ENCODE results near the gene DIMT1. TPM values are rescaled to one million over a fixed set of nuclear protein-coding genes. Genes with fewer than 3 reads are reported as not detected.
A peak's percentile ranks its signal among the peaks of the same experiment; 100 is the strongest.

The DIMT1 gene
- total RNA-seq, 2 experiments from 2014 or later, result 46.9 to 48.9 TPM

DNA sequence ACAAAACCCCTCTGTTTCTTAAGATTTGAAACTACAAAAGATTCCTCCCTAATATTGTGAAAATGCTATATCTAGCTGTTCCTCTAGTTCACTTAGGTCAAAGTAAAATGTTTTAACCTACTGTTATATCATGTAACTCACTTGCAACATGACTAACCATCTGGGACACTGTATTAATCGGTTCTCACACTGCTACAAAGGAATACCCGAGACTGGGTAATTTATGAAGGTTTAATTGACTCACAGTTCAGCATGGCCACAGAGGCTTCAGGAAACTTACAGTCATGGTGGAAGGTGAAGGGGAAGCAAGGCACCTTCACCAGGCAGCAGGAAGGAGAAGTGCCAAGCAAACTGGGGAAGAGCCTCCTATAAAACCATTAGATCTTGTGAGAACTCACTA lies 34.7 kb downstream of the DIMT1 start:
- intact Hi-C loops (cut with micrococcal nuclease), result no loop called here
- peaks cover 6% of the 10 kb centered on the region for H3K4me1 Mint-ChIP-seq (ENCODE audit: low read depth)
- H3K27ac Mint-ChIP-seq, result no peak overlapping the region
- DNase-seq, result no peak
- POLR2A ChIA-PET, result interaction anchor here (0.6 to 0.7 kb wide), 2 partner anchors 13 to 109 kb away, joined by 3 to 4 read pairs; no protein-coding TSS in a partner anchor
- no peaks in the 10 kb centered on the region for H3K27me3 Mint-ChIP-seq
- CTCF ChIA-PET, result interaction anchor here (0.6 kb wide), 1 partner anchor 144 kb away, joined by 5 read pairs; no protein-coding TSS in a partner anchor
- H3K4me3 Mint-ChIP-seq, result no peak overlapping the region
- peaks cover 28% of the 10 kb centered on the region for H3K36me3 Mint-ChIP-seq
- no peaks in the 10 kb centered on the region for H3K9me3 Mint-ChIP-seq

DNA sequence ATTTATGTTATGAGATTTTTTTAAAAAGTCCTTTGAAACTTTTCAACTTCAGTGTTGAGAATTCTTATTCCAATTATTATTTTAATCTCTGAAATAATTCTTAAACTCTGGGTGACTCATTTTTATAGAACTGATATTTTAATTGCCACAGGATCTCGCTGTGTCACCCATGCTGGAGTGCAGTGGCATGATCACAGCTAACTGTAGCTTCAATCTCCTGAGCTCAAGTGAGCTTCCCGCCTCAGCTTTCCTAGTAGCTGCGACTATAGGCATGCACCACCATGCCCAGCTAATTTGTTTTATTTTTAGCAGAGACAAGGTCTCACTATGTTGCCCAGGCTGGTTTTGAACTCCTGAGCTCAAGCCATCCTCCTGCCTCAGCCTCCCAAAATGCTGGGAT lies 41.0 kb downstream of the DIMT1 start:
- Mint-ChIP-seq H3K4me3 (no peak overlapping the region), H3K9me3 (no peaks in the 10 kb centered on the region), H3K36me3 (peaks cover 30% of the 10 kb centered on the region), H3K27ac (no peak overlapping the region), H3K27me3 (no peaks in the 10 kb centered on the region), H3K4me1 (ENCODE audit: low read depth) (peaks cover 6% of the 10 kb centered on the region)
- ChIA-PET CTCF (interaction anchor here (0.6 to 1.2 kb wide), 2 partner anchors 9 to 139 kb away, joined by 3 read pairs; no protein-coding TSS in a partner anchor), POLR2A (no interaction called here)
- no peak for DNase-seq
- intact Hi-C loops (cut with micrococcal nuclease), result no loop called here

DNA sequence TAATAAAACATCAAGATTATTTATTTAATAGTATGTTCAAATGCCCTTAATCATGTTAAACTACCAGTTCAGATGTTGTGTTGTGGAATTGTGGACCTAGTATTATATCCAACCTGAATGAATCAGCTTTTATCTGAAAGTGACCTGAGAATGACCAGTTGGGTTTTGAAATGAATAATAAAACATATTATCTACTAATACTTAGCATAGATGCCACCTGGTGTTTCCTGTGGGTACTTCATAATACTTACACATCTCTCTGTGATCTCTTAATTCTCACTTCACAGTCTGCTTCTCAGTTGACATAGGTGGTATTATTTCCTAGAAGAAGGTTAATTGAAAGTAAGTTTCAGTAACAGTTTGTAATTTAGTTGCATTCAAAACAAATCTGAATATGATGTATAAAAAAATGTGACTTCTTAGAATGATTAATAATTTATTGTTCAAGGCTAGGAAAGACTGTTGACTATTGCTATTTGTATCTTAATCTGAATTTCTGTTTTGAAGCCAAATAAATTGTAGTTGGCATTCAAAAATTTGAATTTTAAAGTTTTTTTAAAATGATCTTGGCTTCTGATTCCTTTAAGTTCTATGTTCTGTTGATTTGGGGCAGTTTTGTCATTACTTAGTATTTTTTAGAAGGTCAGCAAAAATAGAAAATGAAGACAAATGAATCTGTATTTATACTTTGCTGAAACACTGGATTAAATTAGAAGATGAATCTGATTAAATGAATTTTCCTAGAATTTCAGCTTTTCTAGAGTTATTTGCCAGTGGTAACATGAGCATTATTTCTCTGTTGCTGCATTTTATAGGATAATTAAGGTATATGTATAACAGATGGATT lies 49.5 kb downstream of the DIMT1 start:
- H3K4me3 Mint-ChIP-seq, result no peak overlapping the region
- DNase-seq, result no peak
- no peak overlapping the region for H3K27ac Mint-ChIP-seq
- CTCF ChIA-PET, result interaction anchor here (0.6 to 9.3 kb wide), 11 partner anchors 9 to 130 kb away, joined by 3 to 83 read pairs (median 4); partner anchors contain the start of gene KIF2A
- no peaks in the 10 kb centered on the region for H3K27me3 Mint-ChIP-seq
- H3K9me3 Mint-ChIP-seq, result no peaks in the 10 kb centered on the region
- intact Hi-C loops (cut with micrococcal nuclease), result loop anchor here (1.0 kb wide), 2 partner anchors 47 to 130 kb away; no protein-coding TSS in a partner anchor
- peaks cover 31% of the 10 kb centered on the region for H3K36me3 Mint-ChIP-seq
- H3K4me1 Mint-ChIP-seq (ENCODE audit: low read depth), result peaks cover 20% of the 10 kb centered on the region
- POLR2A ChIA-PET, result no interaction called here

DNA sequence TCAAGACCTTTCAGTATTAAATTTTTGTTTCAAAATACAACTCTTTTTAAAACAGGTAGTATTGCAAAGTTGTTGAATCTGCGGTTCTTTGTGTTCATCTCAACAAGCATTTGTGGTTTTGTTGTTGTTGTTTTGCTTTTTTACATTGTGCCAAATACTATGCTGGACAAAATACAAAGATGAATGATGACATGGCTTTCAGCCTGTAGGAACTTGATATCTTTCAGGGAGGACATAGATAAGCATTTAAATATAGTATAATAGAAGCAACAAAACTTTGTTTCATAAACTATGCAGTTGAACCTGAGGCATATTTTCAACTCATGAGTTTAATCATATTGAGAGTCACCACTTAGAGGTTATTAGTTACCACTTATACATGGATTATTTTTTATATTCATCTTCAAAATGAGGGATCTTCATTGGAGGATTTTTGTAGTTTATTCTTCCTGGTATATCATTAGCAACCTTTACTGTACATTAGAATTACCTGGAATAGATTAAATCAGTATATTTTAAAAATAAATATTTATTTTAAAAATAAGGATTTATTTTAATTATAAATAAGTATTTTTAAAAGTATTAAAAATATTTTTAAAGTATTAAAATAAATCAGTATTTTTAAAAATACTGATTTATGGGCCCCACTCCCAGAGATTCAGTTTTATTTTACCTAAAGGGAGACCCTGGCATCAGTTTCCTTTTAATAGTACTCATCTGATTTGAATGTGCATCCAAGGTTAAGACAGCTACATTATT lies 54.8 kb downstream of the DIMT1 start:
- no peaks in the 10 kb centered on the region for H3K27me3 Mint-ChIP-seq
- H3K27ac Mint-ChIP-seq, result peak overlapping the region; percentile 62
- CTCF ChIA-PET, result interaction anchor here (0.9 to 1.2 kb wide), 2 partner anchors 43 to 124 kb away, joined by 3 to 4 read pairs; partner anchors contain the start of gene KIF2A
- intact Hi-C loops (cut with micrococcal nuclease), result no loop called here
- H3K4me3 Mint-ChIP-seq, result no peak overlapping the region
- H3K36me3 Mint-ChIP-seq, result peaks cover 24% of the 10 kb centered on the region
- peaks cover 26% of the 10 kb centered on the region for H3K4me1 Mint-ChIP-seq (ENCODE audit: low read depth)
- no peaks in the 10 kb centered on the region for H3K9me3 Mint-ChIP-seq
- no peak for DNase-seq
- POLR2A ChIA-PET, result no interaction called here

DNA sequence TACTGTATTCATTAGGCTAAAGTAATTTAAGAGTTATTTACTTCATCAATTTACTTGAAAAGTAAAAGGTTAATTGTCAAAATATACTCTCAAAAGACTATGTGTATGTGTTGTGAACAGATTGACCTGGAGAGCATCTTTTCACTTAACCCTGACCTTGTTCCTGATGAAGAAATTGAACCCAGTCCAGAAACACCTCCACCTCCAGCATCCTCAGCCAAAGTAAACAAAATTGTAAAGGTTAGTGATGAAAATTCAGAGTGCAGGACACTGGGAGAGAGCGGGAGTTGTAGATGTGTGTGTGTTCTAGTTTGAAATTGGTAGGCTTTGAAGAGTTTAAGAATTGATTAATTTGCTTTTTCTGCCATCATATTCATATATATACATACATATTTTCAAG lies 55.8 kb downstream of the DIMT1 start:
- Mint-ChIP-seq H3K27me3 (no peaks in the 10 kb centered on the region), H3K36me3 (peaks cover 23% of the 10 kb centered on the region), H3K9me3 (no peaks in the 10 kb centered on the region), H3K4me1 (ENCODE audit: low read depth) (peaks cover 32% of the 10 kb centered on the region), H3K4me3 (no peak overlapping the region), H3K27ac (peak overlapping the region; percentile 44)
- intact Hi-C loops (cut with micrococcal nuclease), result no loop called here
- CTCF ChIA-PET, result no interaction called here
- POLR2A ChIA-PET, result no interaction called here
- no peak for DNase-seq

DNA sequence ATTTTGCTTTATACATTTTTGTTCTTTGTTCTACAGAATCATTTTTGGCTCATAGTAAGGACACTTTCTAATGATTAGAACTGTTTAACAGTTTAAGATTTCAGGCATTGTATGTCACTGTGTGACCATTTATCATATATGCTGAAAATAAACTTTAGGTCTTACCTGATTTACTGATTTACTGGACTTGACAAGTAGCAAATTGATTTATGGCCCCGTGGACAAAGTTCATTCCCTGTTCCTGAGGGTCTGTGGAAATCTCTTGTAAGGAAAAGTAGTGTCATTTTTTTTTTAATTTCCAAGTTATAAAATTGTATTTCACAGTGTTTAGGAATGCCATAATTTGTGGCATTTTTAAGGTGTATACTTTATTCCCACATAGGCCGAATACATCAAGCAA lies 57.0 kb downstream of the DIMT1 start:
- Mint-ChIP-seq H3K27me3 (no peaks in the 10 kb centered on the region), H3K36me3 (peaks cover 16% of the 10 kb centered on the region), H3K4me3 (no peak overlapping the region), H3K27ac (peak overlapping the region; percentile 36), H3K4me1 (ENCODE audit: low read depth) (peaks cover 38% of the 10 kb centered on the region), H3K9me3 (no peaks in the 10 kb centered on the region)
- no peak for DNase-seq
- ChIA-PET POLR2A (no interaction called here), CTCF (interaction anchor here (0.6 to 1.3 kb wide), 2 partner anchors 15 to 122 kb away, joined by 3 to 7 read pairs; no protein-coding TSS in a partner anchor)
- intact Hi-C loops (cut with micrococcal nuclease), result no loop called here

DNA sequence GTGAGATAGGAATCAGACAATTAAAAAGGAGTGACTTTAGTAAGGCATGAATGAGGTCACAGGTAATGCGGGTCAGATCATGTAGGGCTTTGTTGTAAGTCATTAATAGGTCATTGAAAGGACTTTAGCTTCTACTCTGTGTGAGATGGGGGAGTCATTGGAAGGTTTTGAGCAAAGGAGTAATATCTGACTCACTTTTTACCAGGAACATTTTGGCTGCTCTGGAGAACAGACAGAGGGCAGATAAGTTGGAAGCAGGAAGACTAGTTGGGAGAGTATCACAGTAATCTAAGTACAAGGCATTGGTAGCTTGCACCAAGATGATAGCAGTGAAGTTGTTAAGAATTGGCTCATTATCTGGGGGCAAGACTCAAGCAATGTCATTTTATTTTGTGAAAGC lies 60.3 kb downstream of the DIMT1 start:
- no peaks in the 10 kb centered on the region for H3K27me3 Mint-ChIP-seq
- no peaks in the 10 kb centered on the region for H3K9me3 Mint-ChIP-seq
- no peak for DNase-seq
- peak overlapping the region; percentile 73 for H3K27ac Mint-ChIP-seq
- no peak overlapping the region for H3K4me3 Mint-ChIP-seq
- CTCF ChIA-PET, result interaction anchor here (1.0 to 2.4 kb wide), 2 partner anchors 9 to 119 kb away, joined by 5 to 16 read pairs; no protein-coding TSS in a partner anchor
- POLR2A ChIA-PET, result no interaction called here
- H3K4me1 Mint-ChIP-seq (ENCODE audit: low read depth), result peaks cover 59% of the 10 kb centered on the region
- H3K36me3 Mint-ChIP-seq, result peaks cover 11% of the 10 kb centered on the region
- intact Hi-C loops (cut with micrococcal nuclease), result loop anchor here (2.0 kb wide), 1 partner anchor 15 kb away; no protein-coding TSS in a partner anchor

DNA sequence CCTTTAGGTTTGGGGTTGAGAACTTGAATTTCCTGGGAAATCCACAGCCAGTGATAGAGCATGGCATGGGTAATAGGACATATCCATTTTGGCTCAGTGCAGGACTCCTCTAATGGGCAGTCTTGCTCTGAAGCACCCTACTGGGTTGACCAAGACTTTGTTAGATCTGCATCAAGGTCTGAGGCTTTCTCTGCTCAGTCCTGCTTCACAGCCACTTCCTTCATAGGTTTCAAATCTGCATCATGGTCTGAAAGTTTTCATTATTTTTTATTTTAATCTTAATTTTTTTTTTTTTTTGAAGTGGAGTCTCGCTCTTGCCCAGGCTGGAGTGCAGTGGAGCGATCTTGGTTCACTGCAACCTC lies 61.2 kb downstream of the DIMT1 start:
- DNase-seq, result no peak
- Mint-ChIP-seq H3K4me1 (ENCODE audit: low read depth) (peaks cover 61% of the 10 kb centered on the region), H3K4me3 (no peak overlapping the region), H3K9me3 (no peaks in the 10 kb centered on the region), H3K27ac (peak overlapping the region; percentile 73), H3K27me3 (no peaks in the 10 kb centered on the region), H3K36me3 (peaks cover 11% of the 10 kb centered on the region)
- intact Hi-C loops (cut with micrococcal nuclease), result loop anchor here (2.0 kb wide), 1 partner anchor 14 kb away; no protein-coding TSS in a partner anchor
- CTCF ChIA-PET, result interaction anchor here (1.6 kb wide), 1 partner anchor 118 kb away, joined by 5 read pairs; no protein-coding TSS in a partner anchor
- POLR2A ChIA-PET, result interaction anchor here (1.1 kb wide), 1 partner anchor 31 kb away, joined by 4 read pairs; no protein-coding TSS in a partner anchor

DNA sequence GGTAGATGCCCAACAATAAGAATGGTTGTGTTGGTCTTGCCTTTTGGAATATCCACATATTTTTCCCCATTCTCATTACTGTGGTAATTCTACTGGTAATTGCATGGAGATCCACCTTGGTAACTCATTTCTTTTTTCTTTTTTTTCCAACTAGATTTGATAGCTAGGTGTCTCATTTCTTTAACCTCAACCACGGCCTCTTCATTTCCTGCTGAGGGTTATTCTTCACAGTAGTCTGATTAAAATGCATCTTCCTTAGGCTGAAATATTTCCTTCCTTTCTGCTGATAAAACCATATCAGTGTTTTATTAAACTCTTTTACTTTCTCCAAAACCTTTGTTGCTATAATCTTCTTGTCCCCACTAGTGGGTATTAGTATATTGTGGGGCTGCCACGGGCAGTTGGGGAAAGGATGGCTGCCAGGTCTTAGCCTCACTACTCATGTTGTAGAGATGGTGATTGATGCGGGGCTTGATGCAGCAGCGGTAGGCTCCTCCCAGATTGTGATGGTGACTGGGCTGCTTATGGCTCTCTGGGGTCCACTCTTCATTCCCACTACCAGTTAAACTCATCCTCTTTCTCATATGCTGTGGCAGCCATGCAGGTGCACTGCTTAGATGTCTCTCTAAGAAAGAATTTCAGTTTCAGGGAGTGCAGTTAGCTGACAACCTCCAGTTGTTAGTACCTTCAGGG lies 61.8 kb downstream of the DIMT1 start:
- Mint-ChIP-seq H3K27me3 (no peaks in the 10 kb centered on the region), H3K4me1 (ENCODE audit: low read depth) (peaks cover 60% of the 10 kb centered on the region), H3K9me3 (no peaks in the 10 kb centered on the region), H3K4me3 (no peak overlapping the region), H3K36me3 (peaks cover 9% of the 10 kb centered on the region), H3K27ac (peak overlapping the region; percentile 73)
- CTCF ChIA-PET, result interaction anchor here (0.6 to 1.6 kb wide), 3 partner anchors 12 to 117 kb away, joined by 3 to 5 read pairs (median 3); no protein-coding TSS in a partner anchor
- DNase-seq, result peak; percentile 52
- POLR2A ChIA-PET, result interaction anchor here (1.1 kb wide), 1 partner anchor 31 kb away, joined by 4 read pairs; no protein-coding TSS in a partner anchor
- intact Hi-C loops (cut with micrococcal nuclease), result loop anchor here (1.0 to 2.0 kb wide), 3 partner anchors 13 to 57 kb away; partner anchors contain the start of gene KIF2A

DNA sequence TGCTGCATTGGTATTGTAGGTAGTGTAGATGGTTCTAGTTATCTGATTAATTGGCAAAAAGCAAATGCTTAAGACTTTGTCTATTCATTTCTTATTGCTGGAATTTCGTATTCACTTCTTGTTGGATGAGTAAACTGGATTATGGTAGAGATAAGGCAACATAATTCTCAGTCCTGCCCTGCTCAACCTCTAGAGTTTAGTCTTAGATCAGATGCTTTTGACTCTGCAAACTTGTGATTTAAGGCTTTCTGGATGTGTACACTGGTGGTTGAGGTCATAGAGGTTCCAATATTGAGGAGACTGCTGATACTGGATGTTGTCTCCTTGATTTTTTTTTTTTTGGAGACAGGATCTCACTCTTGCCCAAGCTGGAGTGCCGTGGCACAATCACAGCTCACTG lies 62.7 kb downstream of the DIMT1 start:
- intact Hi-C loops (cut with micrococcal nuclease), result loop anchor here (1.0 to 2.0 kb wide), 2 partner anchors 34 to 56 kb away; partner anchors contain the start of gene KIF2A
- H3K4me3 Mint-ChIP-seq, result no peak overlapping the region
- ChIA-PET POLR2A (interaction anchor here (1.4 kb wide), 1 partner anchor 33 kb away, joined by 3 read pairs; no protein-coding TSS in a partner anchor), CTCF (interaction anchor here (0.7 to 1.4 kb wide), 3 partner anchors 26 to 116 kb away, joined by 3 read pairs; no protein-coding TSS in a partner anchor)
- no peaks in the 10 kb centered on the region for H3K9me3 Mint-ChIP-seq
- no peak for DNase-seq
- peaks cover 8% of the 10 kb centered on the region for H3K36me3 Mint-ChIP-seq
- H3K27ac Mint-ChIP-seq, result peak overlapping the region; percentile 73
- no peaks in the 10 kb centered on the region for H3K27me3 Mint-ChIP-seq
- H3K4me1 Mint-ChIP-seq (ENCODE audit: low read depth), result peaks cover 64% of the 10 kb centered on the region

DNA sequence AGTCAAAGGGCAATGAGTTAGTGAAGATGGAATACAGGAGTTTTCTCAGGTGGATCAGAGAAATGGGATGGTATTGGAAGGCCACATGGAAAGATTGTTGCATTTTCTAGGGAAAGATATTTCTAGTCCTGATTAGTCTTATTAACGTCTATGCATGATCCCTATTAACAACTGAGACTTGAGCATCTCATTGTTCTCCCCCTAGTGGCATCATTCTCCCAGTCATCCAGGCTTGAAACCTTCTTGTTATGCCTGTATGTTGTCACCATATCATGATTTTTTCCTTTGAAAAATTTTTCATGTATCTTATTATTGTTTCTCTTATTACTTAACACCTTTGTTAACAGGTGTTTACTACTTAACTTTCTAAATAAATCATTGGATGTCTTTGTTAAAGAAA lies 63.3 kb downstream of the DIMT1 start:
- DNase-seq, result no peak
- Mint-ChIP-seq H3K9me3 (no peaks in the 10 kb centered on the region), H3K27ac (no peak overlapping the region), H3K4me1 (ENCODE audit: low read depth) (peaks cover 66% of the 10 kb centered on the region), H3K4me3 (no peak overlapping the region), H3K27me3 (no peaks in the 10 kb centered on the region), H3K36me3 (peaks cover 8% of the 10 kb centered on the region)
- POLR2A ChIA-PET, result interaction anchor here (1.4 kb wide), 1 partner anchor 32 kb away, joined by 3 read pairs; no protein-coding TSS in a partner anchor
- intact Hi-C loops (cut with micrococcal nuclease), result loop anchor here (2.0 kb wide), 1 partner anchor 34 kb away; the partner anchor contains the start of gene KIF2A
- CTCF ChIA-PET, result interaction anchor here (0.7 to 1.4 kb wide), 3 partner anchors 26 to 116 kb away, joined by 3 read pairs; no protein-coding TSS in a partner anchor

Data from activated CD4-positive, alpha-beta memory T cell treated with anti-CD3 and anti-CD28 coated beads for 36 hours (primary cell).